Endothelial cell of umbilical vein (primary cell): ENCODE measurements around the gene LZTS2. TPM values are rescaled to one million over a fixed set of nuclear protein-coding genes. Genes with fewer than 3 reads are reported as not detected.

Source experiments
- BruUV-seq: library from RNA; stranded (reverse); fragments of 400-500 nt; replicated peaks from 2 replicates; lab custom pipeline; 2021; lab: Mats Ljungman, UMichigan
- CTCF ChIA-PET: fragments of 300-600, 350-600 bp; sonication (Branson Sonifier 250); formaldehyde crosslinking; loops from one replicate; lab custom pipeline; 2021; ENCODE audit warnings: antibody characterized with exemption, inconsistent platforms; lab: Charles Lee
- POLR2A ChIA-PET: fragments of 300-600, 350-600 bp; sonication (Branson Sonifier 250); formaldehyde crosslinking; loops from one replicate; lab custom pipeline; 2021; ENCODE audit warnings: antibody characterized with exemption, inconsistent platforms; lab: Charles Lee
- DNase-seq: peaks from one replicate; pipeline ENCODE4 v3.0.0-alpha.2; 2011; ENCODE audit warnings: low read depth, low spot score
- FAIRE-seq: peaks from 2 replicates; lab custom pipeline; 2011; peaks lifted over from hg19 to GRCh38; lab: Jason Lieb, UNC
- H2AFZ ChIP-seq: 2 replicates; pipeline ENCODE4 v1.6.0; 2012; ENCODE audit warnings: low read depth, low read length, control low read depth, inconsistent platforms
- H3K27ac ChIP-seq: 2 replicates; pipeline ENCODE4 v1.5.1; 2011; ENCODE audit warnings: low read depth, mild to moderate bottlenecking, control low read depth, low read length, moderate library complexity; ENCODE audit not compliant: insufficient read depth
- H3K27me3 ChIP-seq, 2 experiments: 2 replicates each; pipeline versions ENCODE4 v1.6.0 to v1.6.1; 2011; ENCODE audit warnings: low read length in 2 of 2, mixed read lengths in 1 of 2; ENCODE audit not compliant: control insufficient read depth in 2 of 2, insufficient read depth in 2 of 2
- H3K36me3 ChIP-seq, 2 experiments: 2 replicates in 1 of 2; 3 replicates in 1 of 2; pipeline ENCODE4 v1.5.1; 2011; ENCODE audit warnings: low read length in 2 of 2, mild to moderate bottlenecking in 1 of 2, moderate library complexity in 1 of 2; ENCODE audit not compliant: control insufficient read depth in 2 of 2, insufficient read depth in 2 of 2; ENCODE audit errors: extremely low read depth in 1 of 2
- H3K4me1 ChIP-seq: 3 replicates; pipeline ENCODE4 v1.5.1; 2011; ENCODE audit warnings: mild to moderate bottlenecking, low read length; ENCODE audit not compliant: control insufficient read depth, insufficient read depth; ENCODE audit errors: extremely low read depth
- H3K4me2 ChIP-seq: 2 replicates; pipeline ENCODE4 v1.6.1; 2011; ENCODE audit warnings: low read length, control low read depth, mixed read lengths; ENCODE audit not compliant: insufficient read depth
- H3K4me3 ChIP-seq, 3 experiments: fragments of 200-600 bp in 1 of 3; sonication (generic), shearing (Covaris generic) in 1 of 3; replicated peaks in 1 of 3; 2 replicates each; pipeline ENCODE4 v1.5.1; 2011 to 2016; ENCODE audit warnings: control low read depth in 3 of 3, low read length in 3 of 3, mild to moderate bottlenecking in 2 of 3, inconsistent platforms in 1 of 3, low read depth in 1 of 3, moderate library complexity in 1 of 3; ENCODE audit not compliant: insufficient read depth in 1 of 3
- H3K79me2 ChIP-seq: 2 replicates; pipeline ENCODE4 v1.6.0; 2012; ENCODE audit warnings: low read length, inconsistent platforms; ENCODE audit not compliant: control insufficient read depth, insufficient read depth
- H3K9ac ChIP-seq: replicated peaks from 2 replicates; pipeline ENCODE3; 2011; ENCODE audit warnings: low read length, control low read depth; ENCODE audit not compliant: insufficient read depth; ENCODE audit errors: extremely low read depth
- H3K9me1 ChIP-seq: replicated peaks from 3 replicates; pipeline ENCODE4 v1.6.0; 2011; ENCODE audit warnings: mild to moderate bottlenecking, low read length; ENCODE audit not compliant: control insufficient read depth, insufficient read depth; ENCODE audit errors: extremely low read depth
- H3K9me3 ChIP-seq: replicated peaks from 2 replicates; pipeline ENCODE4 v1.5.1; 2012; ENCODE audit warnings: low read length, inconsistent platforms; ENCODE audit not compliant: control insufficient read depth, insufficient read depth
- H4K20me1 ChIP-seq: replicated peaks from 2 replicates; pipeline ENCODE3; 2011; ENCODE audit warnings: mild to moderate bottlenecking, low read length; ENCODE audit not compliant: control insufficient read depth, insufficient read depth; ENCODE audit errors: extremely low read depth
- CTCF ChIP-seq, 2 donors: IDR thresholded peaks; 1 replicate in 1 of 2; 2 replicates in 1 of 2; pipeline ENCODE4 v1.5.1; 2011; ENCODE audit warnings: low read length in 2 of 2, mild to moderate bottlenecking in 2 of 2, moderate library complexity in 2 of 2, control low read depth in 1 of 2, inconsistent platforms in 1 of 2, low read depth in 1 of 2; ENCODE audit not compliant: insufficient read depth in 1 of 2; ENCODE audit errors: extremely low read depth in 1 of 2
- EZH2 ChIP-seq: IDR thresholded peaks from 2 replicates; pipeline ENCODE4 v1.6.1; 2012; ENCODE audit warnings: borderline replicate concordance, low read depth, mild to moderate bottlenecking, moderate library complexity, low read length, inconsistent platforms; ENCODE audit not compliant: severe bottlenecking
- FOS ChIP-seq: IDR thresholded peaks from 2 replicates; pipeline ENCODE4 v1.6.1; 2011; ENCODE audit warnings: mild to moderate bottlenecking, low read length, moderate library complexity, borderline replicate concordance; ENCODE audit not compliant: insufficient read depth
- GATA2 ChIP-seq: IDR thresholded peaks from 2 replicates; pipeline ENCODE4 v1.7.0; 2011; ENCODE audit warnings: low read depth, mild to moderate bottlenecking, moderate library complexity, mixed read lengths, low read length; ENCODE audit not compliant: insufficient read length, insufficient read depth
- JUN ChIP-seq: IDR thresholded peaks from 2 replicates; pipeline ENCODE4 v1.6.1; 2011; ENCODE audit warnings: borderline replicate concordance, low read depth; ENCODE audit not compliant: insufficient read length, insufficient read depth
- MAX ChIP-seq: IDR thresholded peaks from 2 replicates; pipeline ENCODE4 v1.6.1; 2011; ENCODE audit not compliant: insufficient read depth, insufficient read length
- MYC ChIP-seq: IDR thresholded peaks from one replicate; pipeline ENCODE4 v1.6.1; 2011; ENCODE audit warnings: mild to moderate bottlenecking, low read depth, low read length
- POLR2A ChIP-seq: IDR thresholded peaks from 2 replicates; pipeline ENCODE4 v1.6.1; 2012; ENCODE audit warnings: low read depth, mild to moderate bottlenecking, control low read depth, low read length
- POLR2AphosphoS5 ChIP-seq: IDR thresholded peaks from 2 replicates; pipeline ENCODE4 v1.6.1; 2012; ENCODE audit warnings: low read depth, mild to moderate bottlenecking, control low read depth, low read length, moderate library complexity; ENCODE audit not compliant: insufficient read depth
- dilution Hi-C: fragments of 300-500 bp; cut with MboI; formaldehyde crosslinking; loops from one replicate; pipeline ENCODE4 v1.15.0; 2019; ENCODE audit warnings: low sequenced_read_pairs; ENCODE audit not compliant: extremely low pct_ligation_motif_present
- intact Hi-C: fragments of 100-400 bp; cut with micrococcal nuclease; formaldehyde crosslinking; loops from one replicate; pipeline ENCODE4 v1.10.0; 2022
- polyA plus RNA-seq, 4 experiments: library from polyadenylated mRNA; depleted of rRNA in 3 of 4; stranded (reverse) in 3 of 4; unstranded in 1 of 4; fragments of >200 nt; gene quantifications; 2 replicates each; pipeline versions ENCODE4 v1.2.1 to v1.2.3, GENCODE V29; 2011 to 2012; ENCODE audit warnings: missing spikeins in 1 of 4
- total RNA-seq: library from RNA; stranded (reverse); gene quantifications from 2 replicates; pipeline ENCODE4 v1.2.3, GENCODE V29; 2021

Gene LZTS2
- total and polyA plus RNA-seq, 2 donors (not counting 3 experiments of a cell fraction or from before 2014, with no cell fraction given), result 70.8 to 79.5 TPM

GRCh38 chr10:101030496-101031127 is 31.0 kb downstream of the LZTS2 start:
- no peak overlapping the region for H3K9ac ChIP-seq
- H3K9me1 ChIP-seq, result no peaks in the 10 kb centered on the region
- H3K9me3 ChIP-seq, result no peaks in the 10 kb centered on the region
- peak overlapping the region; percentile 80 for H2AFZ ChIP-seq
- H3K27ac ChIP-seq, result no peak overlapping the region
- ChIA-PET POLR2A (interaction anchor here (1.2 kb wide), 1 partner anchor 12 kb away, joined by 3 read pairs; no protein-coding TSS in a partner anchor), CTCF (interaction anchor here (1.0 to 6.3 kb wide), 9 partner anchors 10 to 142 kb away, joined by 3 to 74 read pairs (median 13); no protein-coding TSS in a partner anchor)
- H3K79me2 ChIP-seq, result peaks cover 11% of the 10 kb centered on the region
- peaks cover 0 to 9% of the 10 kb centered on the region in 2 experiments for H3K27me3 ChIP-seq
- peaks cover 16% of the 10 kb centered on the region for H3K4me1 ChIP-seq
- H3K36me3 ChIP-seq, result peaks cover 6 to 7% of the 10 kb centered on the region in 2 experiments
- dilution Hi-C loops (no loop called here), intact Hi-C loops (loop anchor here (5.0 kb wide), 1 partner anchor 37 kb away; no protein-coding TSS in a partner anchor)
- peak overlapping the region in 2 of 3 experiments; percentile 71 to 77 for H3K4me3 ChIP-seq
- DNase-seq, result no peak
- BruUV-seq, result no TSS peak
- no peaks in the 10 kb centered on the region for H4K20me1 ChIP-seq
- no peak for TF ChIP-seq EZH2
- no peak for TF ChIP-seq POLR2AphosphoS5
- TF ChIP-seq CTCF (IDR thresholded peaks at IDR 0.05; ENCODE audit: extremely low read depth in 1 of 2, insufficient read depth in 1 of 2, low read depth in 1 of 2, low read length in 2 of 2), result no peak
- no peak for TF ChIP-seq POLR2A
- TF ChIP-seq GATA2, result no peak
- no peak for TF ChIP-seq MYC
- TF ChIP-seq JUN, result no peak
- no peak for TF ChIP-seq MAX
- no peak for TF ChIP-seq FOS
- no peak for FAIRE-seq
- H3K4me2 ChIP-seq, result peak overlapping the region; percentile 66
